Colonic mucosa (tissue), 4 donors: Measurements from ENCODE around the gene TADA3. TPM values are rescaled to one million over a fixed set of nuclear protein-coding genes. Genes with fewer than 3 reads are reported as not detected.

Experiments used
- DNase-seq: peaks from one replicate; pipeline ENCODE4 v3.0.0-alpha.2; 2020
- H3K27ac ChIP-seq: fragments of 200-600 bp; one replicate; pipeline ENCODE4 v1.8.0; 2021
- H3K27me3 ChIP-seq: fragments of 200-600 bp; one replicate; pipeline ENCODE4 v1.8.0; 2021
- H3K36me3 ChIP-seq: fragments of 200-600 bp; one replicate; pipeline ENCODE4 v1.8.0; 2021
- H3K4me1 ChIP-seq: fragments of 200-600 bp; one replicate; pipeline ENCODE4 v1.8.0; 2021; ENCODE audit warnings: mild to moderate bottlenecking
- H3K4me3 ChIP-seq: fragments of 200-600 bp; one replicate; pipeline ENCODE4 v1.8.0; 2021
- H3K9ac ChIP-seq, 2 donors: one replicate each; pipeline ENCODE4 v1.7.0; 2013; ENCODE audit warnings: control low read depth in 2 of 2, low read depth in 2 of 2, low read length in 2 of 2
- H3K9me3 ChIP-seq: fragments of 200-600 bp; one replicate; pipeline ENCODE4 v1.8.0; 2021
- CTCF ChIP-seq: fragments of 200-600 bp; IDR thresholded peaks from one replicate; pipeline ENCODE4 v1.8.0; 2022; ENCODE audit warnings: antibody characterized with exemption, mild to moderate bottlenecking
- intact Hi-C: fragments of 100-400 bp; cut with DNase I; formaldehyde crosslinking; loops from one replicate; pipeline ENCODE4 v1.14.1; 2022
- total RNA-seq, 2 donors: library from RNA; stranded (reverse); fragmentation: NEBNext Ultra II Directional in 1 of 2; extraction: Animal tissue kit (Norgen Biotek cat#: 25700) in 1 of 2; gene quantifications; one replicate each; pipeline ENCODE4 v1.2.1, GENCODE V29; 2021
- donor health status: healthy.
- donor health status: DM: no; HTN: no; CAD: no.
- donor health status: DM: no; HTN: no; CAD: no.

Gene TADA3
- total RNA-seq, 2 donors from 2014 or later, result 60.1 to 66.4 TPM

- Histone ChIP-seq H3K9me3 (no peaks in the 10 kb centered on the region), H3K27ac (no peak overlapping the region), H3K27me3 (no peaks in the 10 kb centered on the region), H3K4me3 (no peak overlapping the region), H3K4me1 (no peaks in the 10 kb centered on the region), H3K9ac (no peak overlapping the region), H3K36me3 (no peaks in the 10 kb centered on the region)
- no peak for DNase-seq
- intact Hi-C loops, result no loop called here
- TF ChIP-seq CTCF, result no peak
Observed at GRCh38 chr3:9815986-9816385, 23.7 kb upstream of the TADA3 start.

GRCh38 chr3:9812870-9813483, 20.7 kb upstream of the TADA3 start:
- intact Hi-C loops, result no loop called here
- no peak for DNase-seq
- H3K27ac ChIP-seq, result no peak overlapping the region
- H3K9me3 ChIP-seq, result no peaks in the 10 kb centered on the region
- H3K4me3 ChIP-seq, result no peak overlapping the region
- TF ChIP-seq CTCF, result no peak
- no peaks in the 10 kb centered on the region for H3K36me3 ChIP-seq
- no peak overlapping the region for H3K9ac ChIP-seq
- H3K4me1 ChIP-seq, result peaks cover 7% of the 10 kb centered on the region
- H3K27me3 ChIP-seq, result no peaks in the 10 kb centered on the region

- intact Hi-C loops, result no loop called here
- peaks cover 7% of the 10 kb centered on the region for H3K4me1 ChIP-seq
- TF ChIP-seq CTCF, result no peak
- H3K36me3 ChIP-seq, result no peaks in the 10 kb centered on the region
- no peaks in the 10 kb centered on the region for H3K27me3 ChIP-seq
- no peak overlapping the region for H3K27ac ChIP-seq
- peak overlapping the region; percentile 61 for H3K4me3 ChIP-seq
- no peak for DNase-seq
- peak overlapping the region; percentile 77 to 94 for H3K9ac ChIP-seq
- H3K9me3 ChIP-seq, result no peaks in the 10 kb centered on the region
Observed at GRCh38 chr3:9810846-9811245, 18.6 kb upstream of the TADA3 start.

- TF ChIP-seq CTCF, result no peak
- Histone ChIP-seq H3K36me3 (no peaks in the 10 kb centered on the region), H3K9me3 (no peaks in the 10 kb centered on the region), H3K27me3 (no peaks in the 10 kb centered on the region), H3K4me1 (peaks cover 7% of the 10 kb centered on the region), H3K4me3 (peak overlapping the region; percentile 61), H3K27ac (peak overlapping the region; percentile 89), H3K9ac (peak overlapping the region; percentile 77 to 94)
- intact Hi-C loops, result no loop called here
- no peak for DNase-seq
Observed at GRCh38 chr3:9810433-9810770, 18.1 kb upstream of the TADA3 start.

GRCh38 chr3:9809615-9810432, 17.6 kb upstream of the TADA3 start, which contains the start of gene TTLL3:
TTLL3 (plus strand) TSS chr3:9810262; CDS start chr3:9810662, 400 bp downstream.
- peak; percentile 87 for DNase-seq
- H3K27ac ChIP-seq, result peak within 1 kb of the TSS; percentile 89
- H3K9ac ChIP-seq, result peak within 1 kb of the TSS; percentile 77 to 94
- intact Hi-C loops, result no loop called here
- TF ChIP-seq CTCF, result no peak
- peaks cover 1% of the 10 kb centered on the region for H3K36me3 ChIP-seq
- H3K27me3 ChIP-seq, result no peaks in the 10 kb centered on the region
- H3K9me3 ChIP-seq, result no peaks in the 10 kb centered on the region
- H3K4me1 ChIP-seq, result peaks cover 7% of the 10 kb centered on the region
- peak within 1 kb of the TSS; percentile 61 for H3K4me3 ChIP-seq
